GM15510 (cell line): ENCODE results near the gene MAVS.

Source experiments
- POLR2A ChIP-seq: IDR thresholded peaks from 3 replicates; pipeline ENCODE4 v1.6.1; 2011; ENCODE audit warnings: borderline replicate concordance; ENCODE audit not compliant: insufficient read length; ENCODE audit errors: extremely low read depth

The MAVS gene

GRCh38 chr20:3889489-3890397 is 43.1 kb downstream of the MAVS start:
- no peak for TF ChIP-seq POLR2A

- TF ChIP-seq POLR2A = no peak
Measured at GRCh38 chr20:3890398-3890751, 43.7 kb downstream of the MAVS start.

DNA sequence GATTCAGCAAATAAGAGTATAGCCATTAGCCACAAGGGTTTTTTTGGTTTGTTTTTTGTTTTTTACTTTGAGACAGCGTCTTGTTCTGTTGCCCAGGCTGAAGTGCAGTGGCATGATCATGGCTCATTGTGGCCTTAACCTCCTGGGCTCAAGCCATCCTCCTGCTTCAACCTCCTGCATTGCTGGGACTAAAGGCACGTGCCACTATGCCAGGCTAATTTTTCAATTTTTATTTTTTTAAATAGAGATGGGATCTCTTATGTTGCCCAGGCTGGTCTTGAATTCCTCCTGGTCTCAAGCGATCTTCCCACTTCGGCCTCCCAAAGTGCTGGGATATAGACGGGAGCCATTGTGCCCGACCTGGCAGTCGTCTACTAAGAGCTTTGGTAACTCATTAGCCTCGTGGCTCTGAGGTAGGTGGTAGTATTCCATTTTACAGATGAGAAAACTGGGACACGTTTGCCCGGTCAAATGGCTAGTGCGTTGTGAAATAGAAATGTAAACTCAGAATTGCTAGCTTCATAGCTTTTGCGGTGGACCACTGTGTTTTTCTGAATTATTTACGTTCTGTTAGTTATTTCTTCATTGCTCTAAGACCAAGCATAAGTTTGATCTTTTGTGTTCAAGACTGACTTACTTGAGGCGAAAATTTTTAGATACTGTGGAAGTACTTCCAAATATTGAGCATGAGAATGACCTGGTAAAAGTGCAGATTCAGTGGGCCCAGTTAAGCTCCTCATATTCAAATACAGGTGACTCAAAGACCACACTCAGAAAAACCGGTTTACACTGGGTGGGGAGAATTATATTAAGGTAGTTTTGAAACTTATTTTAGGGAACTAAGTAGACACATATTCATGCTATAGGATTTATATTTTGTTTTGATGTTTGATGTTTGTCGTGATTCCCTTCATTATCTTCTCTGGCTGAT is 44.6 kb downstream of the MAVS start:
- no peak for TF ChIP-seq POLR2A

GRCh38 chr20:3894796-3895195 is 48.2 kb downstream of the MAVS start:
- TF ChIP-seq POLR2A = no peak

GRCh38 chr20:3896302-3896701 is 49.7 kb downstream of the MAVS start:
- TF ChIP-seq POLR2A = no peak

DNA sequence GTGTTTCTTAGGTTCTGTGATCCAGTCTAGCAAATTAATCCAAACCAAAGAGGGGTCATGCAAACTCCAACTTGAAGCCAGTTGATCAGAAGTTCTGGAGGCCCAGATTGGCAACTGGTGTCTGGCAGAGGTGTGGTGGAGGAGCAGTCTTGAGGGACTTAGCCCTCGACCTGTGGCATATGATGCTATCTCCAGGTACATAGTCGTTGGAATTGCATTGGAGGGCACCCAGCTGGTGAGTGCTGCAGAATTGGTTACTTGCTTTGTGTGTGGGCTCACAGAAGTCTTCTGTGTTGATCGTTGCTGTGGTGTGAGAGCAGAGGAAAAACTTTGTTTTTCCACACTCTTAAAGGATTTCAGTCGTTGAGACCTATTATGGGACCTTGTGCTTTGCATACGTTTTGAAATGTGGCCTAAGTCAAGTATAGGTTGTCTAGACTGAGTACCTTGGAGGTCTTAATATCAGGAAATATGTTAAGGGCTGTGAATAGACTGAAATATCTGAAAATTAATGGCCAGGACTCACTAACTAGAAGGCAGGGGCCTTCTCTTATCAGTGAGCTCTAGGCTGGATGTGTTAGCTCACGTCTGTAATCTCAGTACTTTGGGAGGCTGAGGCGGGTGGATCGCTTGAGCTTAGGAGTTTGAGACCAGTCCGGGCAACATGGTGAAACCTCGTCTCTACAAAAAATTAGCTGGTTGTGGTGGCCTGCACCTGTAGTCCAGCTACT is 50.4 kb downstream of the MAVS start:
- no peak for TF ChIP-seq POLR2A

GRCh38 chr20:3898639-3899038 is 52.0 kb downstream of the MAVS start:
- TF ChIP-seq POLR2A = no peak

GRCh38 chr20:3900187-3900604 is 53.6 kb downstream of the MAVS start:
- no peak for TF ChIP-seq POLR2A

- TF ChIP-seq POLR2A = no peak
Measured at GRCh38 chr20:3901028-3901705, 54.5 kb downstream of the MAVS start.

GRCh38 chr20:3901706-3902440 is 55.2 kb downstream of the MAVS start:
- TF ChIP-seq POLR2A = no peak

DNA sequence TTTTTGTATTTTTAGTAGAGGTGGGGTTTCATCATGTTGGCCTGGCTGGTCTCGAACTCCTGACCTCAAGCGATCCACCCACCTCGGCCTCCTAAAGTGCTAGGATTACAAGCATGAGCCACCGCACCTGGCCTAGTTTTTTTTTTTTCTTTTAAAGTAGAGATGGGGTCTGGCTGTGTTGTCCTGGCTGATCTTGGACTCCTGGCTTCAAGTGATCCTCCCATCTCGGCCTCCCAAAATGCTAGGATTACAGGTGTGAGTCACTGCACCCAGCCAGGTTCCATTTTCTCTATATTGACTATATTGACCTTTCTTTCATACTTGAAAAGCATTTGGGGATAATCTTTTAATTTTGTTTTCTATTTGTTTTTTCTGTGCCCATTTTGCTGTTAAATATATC is 55.8 kb downstream of the MAVS start:
- TF ChIP-seq POLR2A = no peak

DNA sequence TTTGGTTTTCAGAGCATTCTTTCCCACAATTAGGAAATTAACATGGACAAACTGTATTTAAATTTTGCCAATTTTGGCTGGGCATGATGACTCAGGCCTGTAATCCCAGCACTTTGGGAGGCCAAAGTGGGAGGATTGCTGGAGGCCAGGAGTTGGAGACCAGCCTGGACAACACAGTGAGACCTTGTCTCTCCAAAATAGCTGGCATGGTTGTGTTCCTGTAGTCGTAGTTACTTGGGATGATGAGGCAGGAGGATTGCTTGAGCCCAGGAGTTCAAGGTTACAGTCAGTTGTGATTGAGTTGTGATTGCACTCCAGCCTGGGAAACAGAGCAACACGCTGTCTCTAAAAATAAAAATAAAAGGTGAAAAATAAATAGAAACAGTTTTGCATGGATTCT is 57.6 kb downstream of the MAVS start:
- no peak for TF ChIP-seq POLR2A

- TF ChIP-seq POLR2A = no peak
Measured at GRCh38 chr20:3904857-3905256, 58.2 kb downstream of the MAVS start.

DNA sequence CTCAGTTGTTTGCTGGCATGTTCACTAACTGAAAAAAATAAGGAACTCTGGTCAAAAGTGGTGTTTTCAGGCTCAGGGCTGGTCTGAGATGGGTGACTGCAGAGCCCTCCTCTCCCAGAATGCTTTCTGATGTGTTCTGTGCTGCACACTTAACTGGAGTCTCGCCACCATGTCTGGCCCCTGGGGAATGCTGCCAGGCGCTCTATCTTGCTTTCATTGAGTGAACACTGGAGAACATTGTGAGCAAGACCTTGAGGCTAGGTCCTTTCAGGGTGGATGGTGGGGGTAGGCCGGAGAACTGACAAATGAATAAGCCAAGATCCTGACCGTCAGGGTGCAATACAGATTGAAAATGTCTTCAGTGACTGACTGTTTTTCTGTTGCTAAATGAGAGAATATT is 62.0 kb downstream of the MAVS start:
- no peak for TF ChIP-seq POLR2A
